Measurements from ENCODE around the gene PGAM1.
"Not testable (repeated sequence)": the region's sequence is repeated elsewhere in the genome, so short reads cannot be mapped to it uniquely, and the experiment has no call there.

The PGAM1 gene

GRCh38 chr10:97459933-97460332, 33.9 kb downstream of the PGAM1 start:
- DNase-seq, result no peak

- no peak for DNase-seq
Measured at GRCh38 chr10:97462309-97462708, 36.3 kb downstream of the PGAM1 start.

GRCh38 chr10:97463363-97464132, 37.6 kb downstream of the PGAM1 start:
- no peak for DNase-seq

GRCh38 chr10:97464226-97464625, 38.2 kb downstream of the PGAM1 start:
- no peak for DNase-seq

GRCh38 chr10:97465982-97466381, 40.0 kb downstream of the PGAM1 start:
- no peak for DNase-seq

GRCh38 chr10:97466755-97467154, 40.8 kb downstream of the PGAM1 start:
- DNase-seq, result no peak

- DNase-seq, result no peak
Measured at GRCh38 chr10:97468162-97468561, 42.2 kb downstream of the PGAM1 start.

GRCh38 chr10:97468781-97469180, 42.8 kb downstream of the PGAM1 start:
- not testable (repeated sequence) for DNase-seq

GRCh38 chr10:97474918-97475317, 48.9 kb downstream of the PGAM1 start:
- no peak for DNase-seq

GRCh38 chr10:97475936-97476594, 50.1 kb downstream of the PGAM1 start:
- no peak for DNase-seq

GRCh38 chr10:97479410-97479809, 53.4 kb downstream of the PGAM1 start:
- DNase-seq, result not testable (repeated sequence)

- DNase-seq, result no peak
Measured at GRCh38 chr10:97479939-97480338, 53.9 kb downstream of the PGAM1 start.

GRCh38 chr10:97481071-97481470, 55.1 kb downstream of the PGAM1 start:
- no peak for DNase-seq

- DNase-seq, result no peak
Measured at GRCh38 chr10:97482381-97482780, 56.4 kb downstream of the PGAM1 start.
